Right ventricle myocardium inferior (tissue), 1 donor: ENCODE data around the gene OR7E24. TPM values are rescaled to one million over a fixed set of nuclear protein-coding genes. Genes with fewer than 3 reads are reported as not detected.
"Not testable (repeated sequence)": the region's sequence is repeated elsewhere in the genome, so short reads cannot be mapped to it uniquely, and the experiment has no call there.

Experiments
- ATAC-seq: fragments of 200-7000 bp; cut with Tn5 transposase; one replicate; pipeline ENCODE4 v1.9.1; 2020; ENCODE audit warnings: mild to moderate bottlenecking, moderate library complexity
- DNase-seq: peaks from one replicate; pipeline ENCODE4 v3.0.0; 2021; ENCODE audit errors: missing footprints
- intact Hi-C: fragments of 100-400 bp; cut with DNase I; formaldehyde crosslinking; loops from one replicate; pipeline ENCODE4 v1.11.0; 2022
- long read RNA-seq: library from polyadenylated mRNA; unstranded; transcript quantifications from one replicate; pipeline ENCODE4 v2.0.0, GENCODE V29; 2021
- total RNA-seq: library from RNA; stranded (reverse); fragmentation: NEBNext Ultra II Directional; extraction: Animal tissue kit (Norgen Biotek cat#: 25700); gene quantifications from one replicate; pipeline ENCODE4 v1.2.1, GENCODE V29; 2021
- donor health status: DM: no; HTN: yes; CAD: no; lungs with severe emphysema.

OR7E24 gene
- not detected for total RNA-seq
- long read RNA-seq, result 0 reads

GRCh38 chr19:9250630-9251029 lies at the start of gene OR7E24:
OR7E24 (plus strand) TSS chr19:9250930; CDS start chr19:9251044, 114 bp downstream.
- ATAC-seq (no peak), DNase-seq (no peak)
- intact Hi-C loops, result no loop called here

- intact Hi-C loops, result loop anchor here (5.0 kb wide), 1 partner anchor 587 kb away; no protein-coding TSS in a partner anchor
- no peak for DNase-seq
- no peak for ATAC-seq
Observed at GRCh38 chr19:9205501-9206113, 45.1 kb upstream of the OR7E24 start.

GRCh38 chr19:9219489-9219888 lies 31.2 kb upstream of the OR7E24 start, which contains the start of gene OR7D4:
OR7D4 (minus strand) TSS chr19:9219589; CDS start chr19:9214837, 4,752 bp downstream.
- ATAC-seq (no peak), DNase-seq (no peak)
- intact Hi-C loops, result no loop called here

GRCh38 chr19:9251236-9251635 lies 506 bp downstream of the OR7E24 start:
- DNase-seq, result no peak
- ATAC-seq, result no peak
- intact Hi-C loops, result no loop called here

- ATAC-seq, DNase-seq, intact Hi-C loops: not testable (repeated sequence)
Observed at GRCh38 chr19:9283485-9283884, 32.8 kb downstream of the OR7E24 start.

- intact Hi-C loops, result no loop called here
- no peak for ATAC-seq
Observed at GRCh38 chr19:9289231-9289884, 38.6 kb downstream of the OR7E24 start.

GRCh38 chr19:9295411-9295849 lies 44.7 kb downstream of the OR7E24 start:
- no peak for ATAC-seq
- DNase-seq, result no peak
- intact Hi-C loops, result no loop called here

More at GRCh38 chr19:9289231-9289884, 38.6 kb downstream of the OR7E24 start:
- DNase-seq, result no peak

GRCh38 chr19:9296336-9296735 lies 45.6 kb downstream of the OR7E24 start:
- DNase-seq, result no peak
- intact Hi-C loops, result no loop called here
- no peak for ATAC-seq

Other genes with a start within 250 kb of the OR7E24 start
- gene MUC16, start 240.5 kb upstream of the OR7E24 start, total RNA-seq, result 0.05 TPM
- gene OR1M1, start 163.9 kb upstream of the OR7E24 start, total RNA-seq, result not detected
- gene OR7G2, start 143.5 kb upstream of the OR7E24 start, total RNA-seq, result not detected
- not detected for gene OR7G1, start 135.2 kb upstream of the OR7E24 start, total RNA-seq
- not detected for gene OR7G3, start 124.0 kb upstream of the OR7E24 start, total RNA-seq
- 14.7 TPM for gene ZNF317, start 110.5 kb upstream of the OR7E24 start, total RNA-seq
- 0.08 TPM for gene OR7D2, start 72.0 kb upstream of the OR7E24 start, total RNA-seq
- not detected for gene OR7D4, start 31.3 kb upstream of the OR7E24 start, total RNA-seq
- gene ZNF699, start 58.9 kb downstream of the OR7E24 start, total RNA-seq, result 3.5 TPM
- 16.6 TPM for gene ZNF559, start 73.2 kb downstream of the OR7E24 start, total RNA-seq
- gene ZNF177, start 112.1 kb downstream of the OR7E24 start, total RNA-seq, result 2.3 TPM
- 7.2 TPM for gene ZNF266, start 184.6 kb downstream of the OR7E24 start, total RNA-seq
- not detected for gene ZNF560, start 247.7 kb downstream of the OR7E24 start, total RNA-seq